Measurements from ENCODE around the gene LGALS9.

LGALS9 gene

DNA sequence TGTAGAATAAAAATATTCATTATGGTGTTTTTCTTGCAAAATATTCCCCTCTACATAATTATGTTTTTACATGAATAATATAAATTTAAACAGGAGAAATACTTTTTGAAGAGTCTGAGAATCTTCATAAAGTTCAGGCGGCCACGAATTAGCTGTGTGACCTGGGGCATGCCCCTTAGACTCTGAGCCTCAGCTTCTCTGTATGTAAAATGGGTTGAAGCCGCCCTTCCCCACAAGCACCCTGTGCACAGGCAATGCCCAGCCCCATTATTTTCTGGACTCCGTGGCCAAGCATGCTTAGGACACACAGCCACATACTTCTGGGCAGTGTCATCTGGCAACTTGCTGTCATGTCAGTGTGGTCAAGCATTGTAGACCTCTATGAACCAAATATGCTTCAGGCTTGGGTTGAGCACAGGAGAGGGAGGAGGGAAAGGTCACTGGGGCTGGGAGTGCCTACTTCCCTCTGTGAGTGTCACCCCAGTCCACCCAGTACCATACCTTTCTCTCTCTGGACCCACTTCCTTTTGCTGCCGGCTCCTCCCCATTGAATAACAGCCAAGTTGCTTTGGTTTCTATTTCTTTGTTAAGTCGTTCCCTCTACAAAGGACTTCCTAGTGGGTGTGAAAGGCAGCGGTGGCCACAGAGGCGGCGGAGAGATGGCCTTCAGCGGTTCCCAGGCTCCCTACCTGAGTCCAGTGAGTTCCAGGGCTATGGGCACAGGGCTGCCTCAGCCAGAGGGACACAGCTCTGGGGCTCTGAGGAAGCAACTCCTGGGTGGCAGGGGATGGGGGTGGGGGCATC, at the start of gene LGALS9:
LGALS9 (plus strand) TSS at position 582 of the 804 bp plus-strand sequence; CDS start at position 660, 78 bp downstream.
- no peak for DNase-seq

DNA sequence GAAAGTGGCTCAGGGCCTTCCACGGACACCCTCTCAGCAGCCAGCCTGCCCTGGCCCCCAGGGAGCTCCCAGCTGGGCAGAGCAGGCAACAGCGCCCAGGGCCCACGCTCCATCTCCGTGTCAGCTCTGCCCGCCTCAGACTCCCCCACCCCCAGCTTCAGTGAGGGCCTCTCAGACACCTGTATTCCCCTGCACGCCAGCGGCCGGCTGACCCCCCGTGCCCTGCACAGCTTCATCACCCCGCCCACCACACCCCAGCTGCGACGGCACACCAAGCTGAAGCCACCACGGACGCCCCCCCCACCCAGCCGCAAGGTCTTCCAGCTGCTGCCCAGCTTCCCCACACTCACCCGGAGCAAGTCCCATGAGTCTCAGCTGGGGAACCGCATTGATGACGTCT, 48.3 kb upstream of the LGALS9 start:
- DNase-seq, result no peak

DNA sequence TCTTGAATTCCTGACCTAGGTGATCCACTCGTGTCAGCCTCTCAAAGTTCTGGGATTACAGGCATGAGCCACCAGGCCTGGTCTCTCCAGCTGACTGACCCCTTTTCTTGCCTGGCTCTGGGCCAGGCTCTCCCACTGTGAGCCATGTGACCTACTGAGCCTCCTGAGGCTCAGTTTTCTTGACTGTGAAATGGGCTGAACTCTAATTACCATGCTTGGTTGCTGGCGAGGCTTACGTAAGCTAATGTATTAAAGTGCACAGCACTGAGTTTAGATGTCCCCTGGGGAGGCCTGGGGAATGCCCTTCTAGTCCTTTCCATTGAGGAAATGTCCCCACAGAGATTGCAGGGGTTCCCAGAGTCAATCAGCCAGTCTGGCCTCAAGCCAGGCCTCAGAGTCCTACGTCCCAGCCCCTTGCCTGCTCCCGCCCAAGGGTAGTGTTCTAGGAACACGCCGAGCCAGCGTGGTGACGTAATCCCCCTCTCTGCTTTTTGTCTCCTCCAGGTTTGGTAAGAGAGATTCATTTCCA, 45.8 kb upstream of the LGALS9 start:
- no peak for DNase-seq

DNA sequence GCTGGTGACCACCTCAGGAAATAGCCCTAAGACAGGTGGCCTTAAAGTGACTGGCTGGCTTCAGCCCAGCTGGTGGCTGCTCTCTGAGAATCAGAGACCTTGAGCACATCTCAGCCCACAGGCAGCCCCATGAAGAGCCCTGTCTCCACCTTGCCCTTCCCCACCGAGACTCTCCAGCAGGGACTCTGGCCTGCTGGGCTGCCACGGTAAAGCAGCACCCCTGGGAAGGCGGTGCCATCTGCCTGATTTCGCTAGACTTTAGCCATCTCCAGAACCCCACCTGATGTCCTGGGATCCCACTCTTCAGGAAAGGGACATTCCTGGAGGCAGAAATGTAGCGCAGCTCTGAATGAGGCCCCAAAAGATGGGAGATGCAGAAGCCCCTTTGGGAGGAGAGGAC, 45.2 kb upstream of the LGALS9 start:
- no peak for DNase-seq

DNA sequence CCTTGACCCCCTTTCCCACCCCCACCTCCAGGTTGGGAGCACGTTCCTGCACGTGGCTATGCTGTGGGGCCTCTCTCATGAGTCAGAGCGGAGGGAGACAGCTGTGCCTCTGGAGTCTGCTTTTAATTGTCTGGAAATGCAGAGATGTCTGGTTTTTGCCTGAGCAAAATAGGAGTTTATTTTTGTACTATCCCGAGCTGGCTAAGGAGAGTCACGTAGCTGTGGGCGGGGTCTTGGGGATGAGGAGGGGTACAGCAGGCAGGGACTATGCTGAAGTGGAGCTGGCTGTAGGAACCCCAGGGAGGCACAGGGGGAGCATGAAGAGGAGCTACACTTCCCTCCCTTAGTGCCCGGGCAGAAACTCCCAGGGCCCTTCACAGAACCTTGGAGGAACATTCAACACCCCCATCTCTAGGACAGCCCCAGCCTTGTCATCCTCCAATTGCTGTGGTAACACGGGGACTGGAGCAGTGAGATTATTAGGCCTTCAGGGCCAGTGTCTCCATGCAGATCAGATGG, 44.7 kb upstream of the LGALS9 start:
- DNase-seq, result no peak

DNA sequence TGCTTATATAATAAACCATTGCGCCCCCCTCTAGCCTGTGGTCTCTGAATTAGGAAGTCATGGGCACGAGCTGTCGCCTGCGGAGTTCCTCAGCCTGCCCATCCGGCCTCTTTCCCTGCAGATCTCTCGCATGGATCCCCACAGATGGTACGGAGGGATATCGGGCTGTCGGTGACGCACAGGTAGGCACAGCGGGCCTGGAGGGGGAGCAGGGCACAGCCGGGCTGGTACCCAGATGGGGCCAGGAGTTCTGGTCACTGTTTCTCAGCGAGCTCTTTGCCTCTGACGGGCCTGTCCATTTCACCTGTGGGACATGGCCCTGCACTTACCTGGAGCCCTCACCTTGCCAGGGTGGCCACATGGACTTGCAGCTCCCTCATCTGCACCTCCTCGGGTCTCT, 42.6 kb upstream of the LGALS9 start:
- DNase-seq, result no peak

DNA sequence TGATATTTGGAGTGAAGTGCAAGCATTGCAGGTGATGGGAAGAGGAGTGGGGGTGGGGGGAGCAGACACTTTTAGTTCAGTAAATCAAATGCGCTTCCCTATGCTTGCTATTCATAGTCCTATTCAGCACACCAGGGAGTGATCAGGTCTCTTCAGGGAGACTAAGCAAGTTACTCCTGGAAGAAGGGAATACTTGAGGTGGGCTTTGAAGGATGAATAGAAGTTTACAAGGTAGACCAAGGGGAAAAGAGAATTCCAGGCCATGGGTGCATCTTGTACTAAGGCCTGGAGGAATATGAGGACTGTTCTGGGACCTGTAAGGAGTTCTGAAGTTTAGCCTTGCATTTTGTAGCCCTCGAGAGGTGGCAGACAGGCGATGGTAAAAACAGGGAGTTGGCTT, 40.1 kb upstream of the LGALS9 start:
- DNase-seq, result no peak

DNA sequence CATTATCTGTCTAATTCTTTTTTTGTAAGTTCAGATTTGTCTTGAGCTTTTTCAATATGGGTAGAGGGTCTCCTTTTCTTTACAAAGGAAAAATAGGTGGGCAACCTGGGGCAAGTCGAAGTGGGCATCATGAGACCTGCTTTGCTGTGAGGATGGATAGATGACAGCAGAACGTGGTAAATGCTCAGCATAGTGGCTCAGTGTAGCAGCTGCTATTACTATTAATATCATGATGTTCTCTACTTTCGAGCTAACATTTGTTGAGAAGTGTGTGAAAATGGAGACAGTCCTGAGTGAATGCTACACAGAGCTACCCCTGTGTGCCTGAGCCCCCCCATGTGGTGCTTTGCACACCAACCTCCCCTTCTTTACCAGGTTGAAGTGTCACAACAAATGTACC, 39.0 kb upstream of the LGALS9 start:
- no peak for DNase-seq

DNA sequence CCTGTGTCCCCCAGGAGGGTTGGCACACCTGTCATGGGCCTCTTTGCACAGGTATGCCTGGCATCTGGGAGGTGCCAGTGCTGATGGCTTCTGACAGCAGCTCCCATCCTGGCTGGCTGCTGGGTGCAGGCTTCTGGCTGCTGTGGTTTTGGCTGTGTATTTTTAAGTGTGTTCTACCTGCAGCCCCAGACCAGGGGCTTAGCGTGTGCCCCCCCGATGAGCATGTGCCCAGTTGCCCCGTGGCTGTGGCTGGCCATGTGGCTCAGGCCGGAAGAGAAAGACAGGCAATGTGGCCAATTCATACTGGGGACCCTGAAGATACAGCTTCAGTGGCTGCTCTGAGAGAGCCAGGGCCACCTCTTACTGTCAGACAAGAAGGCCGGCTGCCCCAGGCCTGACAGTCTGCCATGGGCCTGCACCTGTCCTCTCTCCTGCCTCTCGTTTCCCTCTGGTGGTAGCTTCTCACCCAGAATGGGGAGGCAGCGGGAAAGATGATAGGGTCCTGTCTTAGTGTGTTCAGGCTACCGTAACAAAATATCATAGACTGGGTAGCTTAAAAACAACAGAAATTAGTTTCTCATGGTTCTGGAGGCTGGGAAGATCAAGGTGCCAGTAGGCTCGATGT, 37.6 kb upstream of the LGALS9 start:
- no peak for DNase-seq

DNA sequence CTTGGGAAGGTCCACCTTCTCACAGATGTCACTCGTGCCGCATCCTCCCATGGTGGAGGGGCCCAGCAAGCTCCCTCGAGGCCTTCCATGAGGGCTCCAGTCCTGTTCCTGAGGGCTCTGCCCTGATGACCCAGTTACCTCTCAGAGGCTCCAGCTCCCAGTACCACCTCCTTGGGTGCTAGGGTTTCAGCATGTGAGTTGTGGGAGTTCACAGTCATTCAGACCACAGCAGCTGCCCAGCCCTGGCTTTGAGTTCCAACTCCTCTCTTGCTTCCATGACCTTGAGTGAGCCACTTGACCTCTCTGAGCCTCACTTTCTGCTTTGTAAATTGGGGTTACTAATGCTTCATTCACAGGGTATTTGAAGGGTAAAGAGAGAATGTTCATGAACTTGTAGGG, 37.1 kb upstream of the LGALS9 start:
- DNase-seq, result no peak

DNA sequence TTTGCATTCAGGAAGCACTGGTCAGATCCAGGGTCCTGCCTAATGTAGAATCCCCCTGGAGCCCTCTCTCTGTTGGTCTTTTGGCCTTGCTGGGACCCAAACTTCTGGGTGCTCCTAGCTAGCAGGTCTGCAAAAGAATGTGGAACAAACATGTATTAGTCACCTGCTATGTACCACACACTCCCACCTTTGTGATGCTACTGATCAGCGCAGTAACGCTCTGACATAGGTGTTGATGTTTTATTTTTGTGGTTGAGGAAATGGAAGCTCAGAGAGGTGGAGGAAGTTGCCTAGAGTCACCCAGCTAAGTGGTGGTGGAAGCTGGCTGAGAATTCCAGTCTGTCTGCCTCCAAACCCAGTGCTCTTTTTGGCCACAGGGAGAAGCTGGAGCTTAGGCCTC, 35.8 kb upstream of the LGALS9 start:
- no peak for DNase-seq

DNA sequence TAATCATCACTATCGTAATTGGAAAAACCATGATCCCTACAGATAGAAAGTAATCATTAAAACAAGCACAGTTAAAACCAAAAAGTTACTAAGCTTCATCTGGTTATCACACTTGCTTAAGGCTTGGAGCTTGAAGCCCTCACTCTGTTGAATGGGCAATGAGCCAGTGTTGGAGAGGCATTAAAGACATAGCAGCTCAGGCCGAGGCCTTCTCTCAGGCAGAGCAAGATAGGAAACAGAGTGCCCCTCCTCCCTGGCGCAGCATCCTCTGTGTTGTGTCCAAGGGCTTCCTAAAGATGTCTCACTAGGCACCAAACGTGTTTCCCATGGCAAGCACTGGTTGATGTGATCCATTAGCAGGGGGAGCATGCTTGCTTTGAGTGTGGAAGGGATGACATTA, 34.9 kb upstream of the LGALS9 start:
- no peak for DNase-seq

DNA sequence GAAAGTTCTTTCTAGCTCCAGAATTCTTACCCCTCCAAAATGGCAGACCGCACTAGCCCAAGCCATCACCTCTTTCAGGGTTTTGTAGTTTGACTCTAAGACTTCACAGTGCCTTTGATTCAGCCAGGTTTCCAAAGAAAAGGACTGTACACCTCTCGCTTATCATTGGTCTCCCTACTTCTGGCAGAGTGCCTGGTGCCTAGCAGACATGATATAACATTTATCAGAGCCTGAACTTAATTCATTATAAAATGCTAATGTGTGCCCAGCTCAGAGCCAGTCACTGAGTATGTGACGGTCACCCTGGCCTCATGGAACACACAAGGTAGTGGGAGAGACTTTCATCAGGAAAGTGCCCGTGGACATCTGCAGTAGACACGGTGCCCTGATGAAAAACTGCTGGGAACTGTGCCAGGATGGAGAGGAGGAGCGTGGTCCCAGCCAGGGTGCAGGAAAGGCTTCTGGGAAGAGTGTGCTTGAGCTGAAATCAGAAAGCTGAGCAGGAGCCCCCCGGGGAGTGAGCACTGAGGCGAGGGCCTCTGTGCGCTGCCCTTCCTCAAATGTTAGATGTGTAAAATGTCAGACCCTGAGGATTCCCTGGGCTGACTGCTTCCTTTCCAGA, 34.3 kb upstream of the LGALS9 start:
- peak; percentile 29 for DNase-seq

DNA sequence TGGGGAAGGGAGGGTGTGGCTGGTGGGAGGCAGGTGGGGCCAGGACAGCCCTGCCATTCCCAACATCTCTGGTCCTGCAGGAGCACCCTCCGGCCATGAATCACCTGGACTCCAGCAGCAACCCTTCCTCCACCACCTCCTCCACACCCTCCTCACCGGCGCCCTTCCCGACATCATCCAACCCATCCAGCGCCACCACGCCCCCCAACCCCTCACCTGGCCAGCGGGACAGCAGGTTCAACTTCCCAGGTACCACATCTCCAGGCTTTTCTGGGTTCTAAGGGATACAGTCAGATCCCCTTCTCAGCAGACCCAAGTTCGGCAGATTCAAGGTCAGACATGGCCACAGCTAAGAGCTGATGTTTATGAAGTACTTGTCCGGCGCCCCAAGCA, 33.8 kb upstream of the LGALS9 start:
- no peak for DNase-seq

DNA sequence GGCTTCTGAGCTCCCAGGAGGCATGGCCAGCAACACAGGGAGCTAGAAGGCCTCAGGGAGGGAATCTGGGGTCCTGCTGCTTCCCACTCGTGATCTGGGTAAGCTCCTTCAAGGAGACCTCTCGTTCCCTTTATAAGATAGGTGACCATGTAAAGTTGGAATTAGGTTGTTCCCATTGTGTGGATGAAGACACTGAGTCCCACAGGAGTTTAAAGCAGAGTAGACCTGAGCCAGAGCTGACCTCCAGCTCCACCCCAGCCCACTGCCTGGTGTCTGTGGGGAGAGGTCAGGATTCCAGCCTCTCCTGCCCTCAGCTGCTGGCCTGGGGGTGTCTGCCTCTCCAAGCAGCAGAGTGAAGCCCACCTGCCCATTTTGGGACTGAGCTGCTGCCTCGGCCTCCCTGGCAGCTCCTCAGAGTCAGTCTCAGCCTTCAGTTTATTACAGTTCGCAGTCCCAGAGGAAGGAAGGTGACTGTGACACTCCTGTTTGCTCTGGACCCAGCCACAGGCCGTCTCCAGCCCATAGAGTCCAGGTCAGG, 33.1 kb upstream of the LGALS9 start:
- DNase-seq, result no peak

DNA sequence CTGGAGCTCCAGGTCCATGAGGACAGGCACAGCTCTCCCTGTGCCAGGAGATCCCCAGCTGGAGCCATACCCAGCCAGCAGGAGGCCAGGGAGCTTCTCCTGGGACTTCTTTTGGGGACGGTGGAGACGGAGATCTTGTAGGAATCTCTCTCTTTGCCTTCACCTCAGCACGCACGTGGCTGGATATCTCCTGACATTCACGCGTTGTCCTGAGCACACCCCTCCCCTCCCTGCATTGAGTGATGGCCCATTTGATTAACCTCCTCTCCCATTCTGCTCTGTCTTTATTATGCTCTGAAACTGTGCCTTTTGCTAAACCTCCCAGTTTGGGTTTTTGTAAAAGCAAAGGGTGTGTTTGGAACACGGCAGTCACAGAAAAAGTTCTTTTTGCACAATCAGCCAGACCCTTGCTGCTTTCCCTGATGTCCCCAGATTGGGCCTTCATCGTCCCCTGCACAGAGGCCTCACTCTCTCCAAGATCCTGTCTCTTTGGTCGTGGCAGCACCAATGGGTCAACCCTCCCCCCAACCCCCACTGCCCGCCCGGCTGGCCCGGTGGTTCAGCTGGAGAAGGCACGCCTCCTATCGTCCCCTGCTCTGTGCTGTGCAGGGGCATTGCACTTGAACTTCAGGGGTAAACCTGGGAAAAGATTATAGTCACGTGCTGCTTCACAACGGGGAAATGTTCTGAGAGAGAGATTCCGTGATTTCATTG, 32.5 kb upstream of the LGALS9 start:
- DNase-seq, result no peak

DNA sequence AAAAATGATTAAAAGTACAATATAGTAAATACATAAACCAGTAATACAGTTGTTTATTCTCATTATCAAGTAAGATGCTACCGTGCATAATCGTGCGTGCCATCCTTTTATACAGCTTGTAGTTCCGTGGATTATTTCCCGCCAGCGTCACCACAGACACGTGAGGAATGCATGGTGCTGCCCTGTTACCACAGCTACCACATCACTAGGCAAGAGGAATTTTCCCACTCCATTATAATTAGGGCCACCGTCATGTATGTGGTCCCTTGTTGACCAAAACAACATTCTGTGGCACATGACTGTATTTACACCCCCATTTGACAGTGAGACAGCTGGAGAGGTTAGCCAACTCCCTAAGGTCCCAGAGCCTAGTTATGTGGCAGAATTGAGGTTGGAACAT, 30.5 kb upstream of the LGALS9 start:
- DNase-seq, result no peak

DNA sequence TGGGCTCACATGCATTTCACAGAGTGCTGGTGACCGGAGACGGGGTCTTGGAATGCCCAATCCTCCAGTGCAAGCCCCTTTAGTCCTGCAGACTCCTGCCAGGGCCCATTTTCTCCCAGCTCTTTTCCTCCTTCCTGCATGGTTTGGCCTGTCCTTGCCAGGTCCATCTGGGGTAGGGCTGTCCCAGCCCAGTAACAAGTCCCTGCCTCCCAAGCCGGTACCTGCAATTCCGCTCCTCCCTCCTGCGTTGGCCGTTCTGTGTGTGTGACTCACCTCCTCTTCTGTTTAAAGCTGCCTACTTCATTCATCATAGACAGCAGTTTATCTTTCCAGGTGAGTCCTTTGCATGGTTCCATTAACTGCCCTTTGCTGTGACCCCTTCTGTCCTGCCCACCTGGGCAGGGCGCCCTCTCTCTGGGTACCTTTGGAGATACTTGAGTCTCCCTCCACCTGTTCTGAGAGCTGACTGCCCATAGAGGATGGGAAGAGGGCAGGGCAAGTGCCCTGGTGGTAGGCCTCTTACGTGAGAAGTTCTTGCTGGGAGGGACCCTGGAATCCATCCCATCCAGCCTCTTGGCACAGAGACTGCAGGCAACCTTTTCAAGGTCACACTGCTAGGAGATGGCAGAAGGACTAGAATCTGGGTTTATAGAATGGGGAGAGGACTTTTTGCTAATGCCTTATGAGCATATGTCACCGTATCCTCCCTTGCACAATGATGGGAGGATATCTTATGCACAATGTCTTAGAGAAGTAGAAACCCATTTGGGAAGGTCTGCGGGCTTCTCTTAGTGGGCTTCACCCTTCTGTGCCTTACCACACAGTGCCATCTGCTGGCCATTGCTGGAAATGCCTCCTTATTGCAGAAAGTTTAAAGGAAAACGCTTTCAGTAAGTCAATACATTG, 29.7 kb upstream of the LGALS9 start:
- peak; percentile 46 for DNase-seq

DNA sequence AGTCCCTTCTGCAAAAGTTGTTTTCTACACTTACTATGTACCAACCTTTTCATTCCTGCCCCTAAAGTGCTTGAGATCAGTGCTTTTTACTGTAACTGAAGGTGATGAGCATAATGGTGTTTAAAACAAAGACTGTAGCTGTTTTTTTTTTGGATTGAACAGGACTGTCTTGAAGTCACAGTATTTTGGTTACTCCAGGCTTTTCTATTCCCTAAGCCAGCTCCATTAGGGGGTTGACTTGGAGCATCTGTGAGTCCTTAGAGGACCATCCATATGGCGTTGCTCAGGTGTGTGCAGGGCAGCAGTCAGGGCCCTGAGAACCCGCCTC, 29.0 kb upstream of the LGALS9 start:
- no peak for DNase-seq

DNA sequence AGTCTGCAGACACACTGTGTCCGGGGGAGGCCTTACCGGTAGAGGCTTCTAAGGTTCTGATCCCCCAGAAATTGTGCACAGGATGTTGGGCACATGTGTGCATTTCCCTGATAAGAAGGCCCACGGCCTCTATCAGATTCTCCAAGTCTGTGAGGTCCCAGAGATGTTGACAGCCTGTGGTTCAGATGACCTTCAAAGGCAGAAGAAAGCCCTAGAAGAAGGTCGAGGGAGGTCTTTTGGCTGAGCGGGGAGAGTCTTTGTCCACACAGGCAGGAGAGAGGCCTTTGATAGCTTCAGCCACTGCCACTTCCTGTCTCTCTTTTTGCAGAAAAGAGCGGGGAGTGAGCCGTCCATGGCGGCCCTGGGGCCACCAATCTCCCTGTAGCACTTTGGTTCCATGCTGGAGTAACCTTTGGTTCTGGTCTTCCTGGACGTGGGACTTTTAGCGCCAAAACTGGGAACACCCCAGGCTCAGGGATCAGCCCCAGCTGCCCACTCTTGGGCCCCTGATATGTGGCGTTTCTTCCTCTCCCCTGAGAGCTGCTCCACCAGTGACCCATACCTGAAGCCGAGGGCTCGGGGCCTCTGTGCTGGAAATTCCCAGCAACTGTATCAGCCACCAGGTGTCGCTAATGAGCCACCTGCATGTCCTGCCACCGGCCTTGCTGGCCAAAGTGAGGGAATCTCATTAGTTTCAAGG, 28.1 kb upstream of the LGALS9 start:
- peak; percentile 40 for DNase-seq

DNA sequence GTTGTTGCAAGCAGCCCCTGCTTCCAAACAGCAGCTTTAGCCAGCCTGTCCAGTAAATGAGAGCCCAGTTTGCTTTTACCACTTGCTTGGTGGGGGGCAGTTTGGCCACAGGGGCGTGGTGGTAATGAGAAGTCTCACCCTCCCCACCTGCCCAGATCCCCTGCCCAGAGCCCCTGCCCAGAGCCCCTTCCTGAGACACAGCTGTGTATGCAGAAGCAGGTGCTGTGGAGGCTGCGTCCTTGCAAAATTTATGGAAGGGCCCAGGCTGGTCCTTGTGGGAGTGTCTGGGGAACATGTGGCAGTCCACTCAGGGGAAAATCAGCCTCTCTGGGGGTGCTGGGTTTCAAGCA, 27.6 kb upstream of the LGALS9 start:
- no peak for DNase-seq
